H1 (cell line): Measurements from ENCODE around the gene KRTAP2-4. TPM values are rescaled to one million over a fixed set of nuclear protein-coding genes. Genes with fewer than 3 reads are reported as not detected.
"Not testable (repeated sequence)": the region's sequence is repeated elsewhere in the genome, so short reads cannot be mapped to it uniquely, and the experiment has no call there.

ENCODE experiments used
- CTCF ChIA-PET: fragments of 300-600 bp; sonication (Branson Sonifier 250); formaldehyde crosslinking; loops from one replicate; lab custom pipeline; 2021; ENCODE audit not compliant: partially characterized antibody; lab: Charles Lee
- POLR2A ChIA-PET: fragments of 300-600 bp; sonication (Branson Sonifier 250); formaldehyde crosslinking; loops from one replicate; lab custom pipeline; 2021; ENCODE audit warnings: inconsistent platforms; ENCODE audit not compliant: partially characterized antibody; lab: Charles Lee
- DNase-seq, 2 experiments: peaks; one replicate each; pipeline versions ENCODE4 v3.0.0 to v3.0.0-alpha.2; 2010 to 2022; ENCODE audit warnings: low spot score in 2 of 2, low read depth in 1 of 2, mixed read lengths in 1 of 2
- FAIRE-seq: peaks from 2 replicates; lab custom pipeline; 2011; peaks lifted over from hg19 to GRCh38; lab: Jason Lieb, UNC
- H2AFZ ChIP-seq: 2 replicates; pipeline ENCODE4 v1.8.1; 2012; ENCODE audit warnings: low read length, inconsistent platforms
- H2AK5ac ChIP-seq: 2 replicates; pipeline ENCODE4 v1.6.1; 2013; ENCODE audit warnings: low read depth, low read length
- H2BK120ac ChIP-seq: replicated peaks from 2 replicates; pipeline ENCODE3; 2013; ENCODE audit warnings: low read depth, low read length, inconsistent platforms
- H2BK12ac ChIP-seq: 2 replicates; pipeline ENCODE4 v1.6.1; 2013; ENCODE audit warnings: low read depth, low read length
- H2BK15ac ChIP-seq: 2 replicates; pipeline ENCODE4 v1.6.1; 2013; ENCODE audit warnings: low read length
- H2BK20ac ChIP-seq: 2 replicates; pipeline ENCODE4 v1.6.1; 2013; ENCODE audit warnings: low read length
- H2BK5ac ChIP-seq: 2 replicates; pipeline ENCODE4 v1.6.1; 2013; ENCODE audit warnings: low read depth, low read length
- H3K14ac ChIP-seq: 2 replicates; pipeline ENCODE4 v1.6.1; 2013; ENCODE audit warnings: inconsistent platforms; ENCODE audit not compliant: insufficient read length
- H3K18ac ChIP-seq: 2 replicates; pipeline ENCODE4 v1.6.1; 2013; ENCODE audit warnings: low read length; ENCODE audit errors: extremely low read depth
- H3K23ac ChIP-seq: 2 replicates; pipeline ENCODE4 v1.6.1; 2013; ENCODE audit warnings: inconsistent platforms; ENCODE audit not compliant: insufficient read length
- H3K23me2 ChIP-seq: 2 replicates; pipeline ENCODE4 v1.6.1; 2013; ENCODE audit warnings: low read depth, low read length
- H3K27ac ChIP-seq: 2 replicates; pipeline ENCODE4 v1.6.1; 2011; ENCODE audit warnings: low read depth, low read length, inconsistent platforms
- H3K27me3 ChIP-seq, 4 experiments: replicated peaks in 1 of 4; 1 replicate in 1 of 4; 2 replicates in 3 of 4; pipeline versions ENCODE4 v1.6.1 to v1.8.1; 2011 to 2013; ENCODE audit warnings: low read length in 3 of 4, mild to moderate bottlenecking in 3 of 4, inconsistent platforms in 2 of 4, mixed read lengths in 2 of 4, moderate library complexity in 1 of 4; ENCODE audit not compliant: control insufficient read depth in 3 of 4, insufficient read depth in 3 of 4; ENCODE audit errors: extremely low read depth in 1 of 4
- H3K36me3 ChIP-seq, 4 experiments: 2 replicates each; pipeline versions ENCODE4 v1.6.1 to v1.8.1; 2011 to 2013; ENCODE audit warnings: mild to moderate bottlenecking in 4 of 4, low read length in 3 of 4, moderate library complexity in 2 of 4, control low read depth in 1 of 4, inconsistent platforms in 1 of 4; ENCODE audit not compliant: insufficient read depth in 4 of 4, control insufficient read depth in 2 of 4
- H3K4ac ChIP-seq: replicated peaks from 2 replicates; pipeline ENCODE3; 2013; ENCODE audit warnings: low read length, low read depth, mixed read lengths, inconsistent platforms; ENCODE audit not compliant: insufficient read length
- H3K4me1 ChIP-seq, 4 experiments: replicated peaks in 1 of 4; 1 replicate in 1 of 4; 2 replicates in 3 of 4; pipeline versions ENCODE4 v1.6.1 to v1.8.1; 2011 to 2013; ENCODE audit warnings: low read length in 3 of 4, inconsistent platforms in 2 of 4, mixed read lengths in 1 of 4; ENCODE audit not compliant: insufficient read depth in 4 of 4, control insufficient read depth in 3 of 4
- H3K4me2 ChIP-seq, 2 experiments: 2 replicates each; pipeline versions ENCODE4 v1.6.1 to v1.8.1; 2011 to 2013; ENCODE audit warnings: low read depth in 2 of 2, low read length in 2 of 2, control low read depth in 1 of 2, inconsistent platforms in 1 of 2, mild to moderate bottlenecking in 1 of 2; ENCODE audit not compliant: insufficient read depth in 1 of 2
- H3K4me3 ChIP-seq, 4 experiments: fragments of 200-600, 300-600 bp in 1 of 4; sonication (generic), shearing (Covaris generic), sonication (Bioruptor Twin) in 1 of 4; 2 replicates each; pipeline versions ENCODE4 v1.5.1 to v1.8.1; 2011 to 2016; ENCODE audit warnings: low read length in 4 of 4, low read depth in 3 of 4, control low read depth in 2 of 4, inconsistent platforms in 2 of 4, mild to moderate bottlenecking in 2 of 4, mixed read lengths in 1 of 4, moderate library complexity in 1 of 4; ENCODE audit not compliant: insufficient read depth in 2 of 4; ENCODE audit errors: extremely low read depth in 1 of 4
- H3K56ac ChIP-seq: replicated peaks from 2 replicates; pipeline ENCODE3; 2013; ENCODE audit warnings: low read depth, mild to moderate bottlenecking, mixed read lengths, low read length, inconsistent platforms; ENCODE audit not compliant: insufficient read length
- H3K79me1 ChIP-seq: 2 replicates; pipeline ENCODE4 v1.6.1; 2013; ENCODE audit warnings: low read depth, low read length, control low read depth
- H3K79me2 ChIP-seq, 2 experiments: 2 replicates each; pipeline versions ENCODE4 v1.6.1 to v1.8.1; 2012 to 2013; ENCODE audit warnings: low read length in 2 of 2, mild to moderate bottlenecking in 2 of 2, inconsistent platforms in 1 of 2; ENCODE audit not compliant: insufficient read depth in 2 of 2, control insufficient read depth in 1 of 2
- H3K9ac ChIP-seq, 4 experiments: replicated peaks in 1 of 4; 1 replicate in 1 of 4; 2 replicates in 3 of 4; pipeline versions ENCODE4 v1.6.1 to v1.8.1; 2011 to 2013; ENCODE audit warnings: low read depth in 3 of 4, low read length in 3 of 4, control low read depth in 2 of 4, mild to moderate bottlenecking in 2 of 4, moderate library complexity in 2 of 4, inconsistent platforms in 1 of 4; ENCODE audit errors: extremely low read depth in 1 of 4
- H3K9me3 ChIP-seq, 2 experiments: 2 replicates each; pipeline versions ENCODE4 v1.6.1 to v1.8.1; 2012 to 2013; ENCODE audit warnings: mild to moderate bottlenecking in 2 of 2, moderate library complexity in 2 of 2, control low read depth in 1 of 2, inconsistent platforms in 1 of 2, low read depth in 1 of 2, low read length in 1 of 2, mixed read lengths in 1 of 2; ENCODE audit not compliant: insufficient read depth in 2 of 2
- H4K20me1 ChIP-seq, 2 experiments: replicated peaks in 1 of 2; 2 replicates each; pipeline versions ENCODE3 to v1.8.1; 2011 to 2013; ENCODE audit warnings: inconsistent platforms in 2 of 2, low read length in 2 of 2, mild to moderate bottlenecking in 1 of 2; ENCODE audit not compliant: insufficient read depth in 2 of 2, control insufficient read depth in 1 of 2
- H4K5ac ChIP-seq: 2 replicates; pipeline ENCODE4 v1.6.1; 2013; ENCODE audit warnings: low read length, low read depth, mixed read lengths, inconsistent platforms; ENCODE audit not compliant: insufficient read length
- H4K8ac ChIP-seq: 2 replicates; pipeline ENCODE4 v1.8.0; 2013; ENCODE audit warnings: mild to moderate bottlenecking, moderate library complexity, low read length, inconsistent platforms; ENCODE audit not compliant: insufficient read depth; ENCODE audit errors: extremely low read depth
- H4K91ac ChIP-seq: replicated peaks from 2 replicates; pipeline ENCODE3; 2013; ENCODE audit warnings: low read length, mixed read lengths, inconsistent platforms; ENCODE audit not compliant: insufficient read length
- WGBS, 2 experiments: shearing (Covaris generic) in 1 of 2; methylation state at CpG; one replicate each; pipeline versions ENCODE4 v1.1.6 to v1.1.7; 2013 to 2015; ENCODE audit warnings: low lambda C conversion rate in 2 of 2, mixed read lengths in 2 of 2, inconsistent platforms in 1 of 2, low coverage in 1 of 2, missing lambda C conversion rate in 1 of 2; ENCODE audit not compliant: insufficient replicate concordance in 2 of 2, insufficient coverage in 1 of 2, insufficient read length in 1 of 2; ENCODE audit errors: extremely low coverage in 1 of 2, missing lambda C conversion rate in 1 of 2; 5-methylcytosine and 5-hydroxymethylcytosine counted together
- polyA plus RNA-seq, 7 experiments: library from polyadenylated mRNA; depleted of rRNA in 3 of 7; stranded (reverse) in 5 of 7; unstranded in 2 of 7; fragments of >200 nt in 5 of 7; fragments of 200-250 nt in 2 of 7; gene quantifications; 1 replicate in 5 of 7; 2 replicates in 1 of 7; 4 replicates in 1 of 7; pipeline versions ENCODE4 v1.2.1 to v1.2.3, GENCODE V29; 2011 to 2013; ENCODE audit warnings: missing spikeins in 2 of 7, mixed read lengths in 2 of 7
- total RNA-seq: library from RNA; stranded (reverse); fragmentation: NEBNext Ultra II Directional; extraction: Animal tissue kit (Norgen Biotek cat#: 25700); gene quantifications from 2 replicates; pipeline ENCODE4 v1.2.1, GENCODE V29; 2021

Gene KRTAP2-4
- total and polyA plus RNA-seq, 2 of the 8 experiments (the other 6 are each of a cell fraction or from before 2014, with no cell fraction given): not detected

DNA sequence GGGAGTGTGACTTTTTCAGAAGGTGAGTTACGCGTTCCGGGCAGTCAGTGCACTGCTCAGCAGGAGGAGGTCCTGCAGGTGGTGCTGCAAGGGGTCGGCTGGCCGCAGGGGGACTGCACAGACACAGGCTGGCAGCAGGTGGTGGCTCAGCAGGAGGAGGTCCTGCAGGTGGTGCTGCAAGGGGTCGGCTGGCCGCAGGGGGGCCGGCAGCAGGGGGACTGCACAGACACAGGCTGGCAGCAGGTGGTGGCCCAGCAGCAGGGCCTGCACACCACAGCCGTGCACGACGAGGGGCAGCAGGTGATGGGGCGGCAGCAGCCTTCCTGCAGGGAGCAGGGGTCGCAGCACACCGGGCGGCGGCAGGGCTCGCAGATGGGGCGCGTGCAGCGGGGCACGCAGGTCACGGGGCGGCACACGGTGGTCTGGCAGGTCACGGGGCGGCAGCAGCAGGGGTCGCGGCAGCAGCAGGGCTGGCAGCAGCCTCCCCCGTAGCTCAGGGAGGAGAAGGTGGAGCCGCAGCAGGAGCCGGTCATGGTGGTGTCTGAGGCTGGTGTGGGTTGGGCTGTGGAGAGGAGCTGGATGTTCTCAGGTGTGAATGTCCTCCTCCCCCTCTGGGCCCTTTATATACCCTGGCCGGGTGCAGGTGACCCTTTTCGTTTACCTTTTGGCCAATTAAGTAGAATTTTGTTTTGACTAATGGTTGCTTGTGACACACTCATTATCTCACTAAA, 18.8 kb downstream of the KRTAP2-4 start, which contains the start of gene KRTAP2-1:
Gene KRTAP2-1, minus strand, starts transcription at position 582 of the 731 bp plus-strand sequence. Its CDS starts 49 bp downstream, at position 533.
- H3K36me3 ChIP-seq, H4K91ac ChIP-seq, H2BK12ac ChIP-seq, H2BK20ac ChIP-seq, H3K79me2 ChIP-seq, H3K79me1 ChIP-seq, H3K27ac ChIP-seq, FAIRE-seq, H3K9me3 ChIP-seq, H3K23ac ChIP-seq, H2AFZ ChIP-seq, H3K9ac ChIP-seq, H2AK5ac ChIP-seq, H2BK120ac ChIP-seq, H3K14ac ChIP-seq, H3K4me2 ChIP-seq, H4K5ac ChIP-seq, H3K23me2 ChIP-seq, H2BK5ac ChIP-seq, H2BK15ac ChIP-seq, H4K20me1 ChIP-seq, H3K4me3 ChIP-seq, H3K4ac ChIP-seq, H3K56ac ChIP-seq, H3K18ac ChIP-seq, H3K4me1 ChIP-seq, DNase-seq, H3K27me3 ChIP-seq: not testable (repeated sequence)
- 83% methylated on average over 10 of the region's 33 CpGs; no CpG with 5 or more reads in 1 of the 2 experiments for WGBS, 2 experiments
- ChIA-PET CTCF (interaction anchor here (0.5 kb wide), 1 partner anchor 12 kb away, joined by 3 read pairs; no protein-coding TSS in a partner anchor), POLR2A (interaction anchor here (0.6 kb wide), 1 partner anchor 195 kb away, joined by 5 read pairs; no protein-coding TSS in a partner anchor)
- 0 out of 2 replicates have a peak within 1 kb of the TSS, but pooled peaks have one; percentile 51 for H4K8ac ChIP-seq
